ENCODE measurements around the gene ITGB7.
A peak's percentile ranks its signal among the peaks of the same experiment; 100 is the strongest.

The ITGB7 gene

GRCh38 chr12:53211476-53212381 lies 4.7 kb upstream of the ITGB7 start:
- TF ChIP-seq, protein P1, sequence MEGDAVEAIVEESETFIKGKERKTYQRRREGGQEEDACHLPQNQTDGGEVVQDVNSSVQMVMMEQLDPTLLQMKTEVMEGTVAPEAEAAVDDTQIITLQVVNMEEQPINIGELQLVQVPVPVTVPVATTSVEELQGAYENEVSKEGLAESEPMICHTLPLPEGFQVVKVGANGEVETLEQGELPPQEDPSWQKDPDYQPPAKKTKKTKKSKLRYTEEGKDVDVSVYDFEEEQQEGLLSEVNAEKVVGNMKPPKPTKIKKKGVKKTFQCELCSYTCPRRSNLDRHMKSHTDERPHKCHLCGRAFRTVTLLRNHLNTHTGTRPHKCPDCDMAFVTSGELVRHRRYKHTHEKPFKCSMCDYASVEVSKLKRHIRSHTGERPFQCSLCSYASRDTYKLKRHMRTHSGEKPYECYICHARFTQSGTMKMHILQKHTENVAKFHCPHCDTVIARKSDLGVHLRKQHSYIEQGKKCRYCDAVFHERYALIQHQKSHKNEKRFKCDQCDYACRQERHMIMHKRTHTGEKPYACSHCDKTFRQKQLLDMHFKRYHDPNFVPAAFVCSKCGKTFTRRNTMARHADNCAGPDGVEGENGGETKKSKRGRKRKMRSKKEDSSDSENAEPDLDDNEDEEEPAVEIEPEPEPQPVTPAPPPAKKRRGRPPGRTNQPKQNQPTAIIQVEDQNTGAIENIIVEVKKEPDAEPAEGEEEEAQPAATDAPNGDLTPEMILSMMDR (IDR thresholded peaks at IDR 0.05; ENCODE audit: insufficient read depth, low read length) = peak; percentile 9
- TF ChIP-seq POLR2AphosphoS5 (IDR thresholded peaks at IDR 0.05; ENCODE audit: low read depth) = no peak
- Histone ChIP-seq H3K4me3 (replicated peaks; ENCODE audit: insufficient read depth, low read length) (no peak overlapping the region), H3K27ac (replicated peaks) (no peak overlapping the region), H3K27me3 (ENCODE audit: insufficient read depth, poor library complexity, severe bottlenecking) (no peaks in the 10 kb centered on the region)
- DNase-seq (ENCODE audit: low read depth in 1 of 2, low spot score in 1 of 2) = no peak

GRCh38 chr12:53210843-53211242 lies 3.8 kb upstream of the ITGB7 start:
- Histone ChIP-seq H3K27ac (replicated peaks) (no peak overlapping the region), H3K27me3 (ENCODE audit: insufficient read depth, poor library complexity, severe bottlenecking) (no peaks in the 10 kb centered on the region), H3K4me3 (replicated peaks; ENCODE audit: insufficient read depth, low read length) (no peak overlapping the region)
- TF ChIP-seq GABPA (IDR thresholded peaks at IDR 0.05; ENCODE audit: low read depth) (no peak), SPI1 (IDR thresholded peaks at IDR 0.05; ENCODE audit: borderline replicate concordance, low read depth) (no peak), REST (IDR thresholded peaks at IDR 0.05; ENCODE audit: insufficient replicate concordance, low read depth) (no peak)
- TF ChIP-seq, protein P1 (IDR thresholded peaks at IDR 0.05; ENCODE audit: insufficient read depth, low read length) = no peak
- DNase-seq (ENCODE audit: low read depth in 1 of 2, low spot score in 1 of 2) = no peak

DNA sequence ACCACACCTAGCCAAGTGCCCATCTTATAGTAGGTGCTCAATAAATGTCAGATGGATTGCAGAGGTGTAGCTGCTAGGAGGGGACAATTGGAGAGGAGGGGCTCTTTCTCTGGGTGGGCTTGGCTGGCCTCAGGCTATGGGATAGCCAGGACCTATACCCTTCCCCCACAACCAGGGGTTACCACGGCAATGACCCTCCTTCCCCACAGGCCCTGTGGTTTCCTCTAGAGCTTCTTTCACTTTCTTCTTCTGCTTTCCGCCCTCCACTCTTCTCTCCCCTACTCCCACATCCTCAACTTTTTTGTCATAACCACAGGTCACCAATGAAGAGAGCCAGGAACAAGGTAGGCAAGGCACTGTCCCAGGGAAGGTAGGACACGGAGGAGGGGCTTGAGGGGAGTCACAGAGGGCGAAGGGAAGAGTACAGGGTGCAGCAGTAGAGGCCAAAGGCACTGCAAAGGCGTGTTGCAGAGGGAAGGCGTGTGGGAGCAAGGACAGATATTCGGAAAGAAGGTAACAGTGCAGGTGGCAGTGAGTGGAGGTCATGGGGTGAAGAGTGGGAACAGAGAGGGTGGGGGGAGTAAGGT lies 1.9 kb upstream of the ITGB7 start:
- peak; percentile 51; the same call in 1 of the 2 replicates for TF ChIP-seq SPI1 (IDR thresholded peaks at IDR 0.05; ENCODE audit: borderline replicate concordance, low read depth)
- TF ChIP-seq, protein P1 (IDR thresholded peaks at IDR 0.05; ENCODE audit: insufficient read depth, low read length) = no peak
- H3K27ac ChIP-seq (replicated peaks) = peak overlapping the region; percentile 72
- H3K27me3 ChIP-seq (ENCODE audit: insufficient read depth, poor library complexity, severe bottlenecking) = no peaks in the 10 kb centered on the region
- peak; percentile 61 to 80 for DNase-seq (ENCODE audit: low read depth in 1 of 2, low spot score in 1 of 2)
- peak overlapping the region; percentile 16 for H3K4me3 ChIP-seq (replicated peaks; ENCODE audit: insufficient read depth, low read length)

DNA sequence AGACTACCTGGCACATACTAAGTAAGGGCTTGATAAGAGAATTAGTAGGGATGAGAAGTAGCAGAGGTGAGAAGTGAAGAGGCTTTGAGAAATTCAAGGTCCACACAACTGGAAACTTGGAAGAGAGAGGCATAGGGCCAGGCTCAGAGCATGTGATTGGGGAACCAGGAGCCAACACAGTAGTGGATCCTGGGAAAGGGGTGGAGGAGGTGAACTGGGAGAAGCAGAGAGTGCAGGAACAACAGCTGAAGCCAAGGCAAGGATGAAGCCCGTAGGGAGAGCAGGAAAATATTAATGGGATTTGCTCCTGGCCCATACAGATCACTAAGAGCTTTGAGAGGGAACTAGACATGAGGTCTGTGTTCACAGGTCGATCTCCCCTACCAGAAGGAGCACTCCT lies 1.4 kb upstream of the ITGB7 start:
- no peak for TF ChIP-seq REST (IDR thresholded peaks at IDR 0.05; ENCODE audit: insufficient replicate concordance, low read depth)
- TF ChIP-seq, protein P1 (IDR thresholded peaks at IDR 0.05; ENCODE audit: insufficient read depth, low read length) = no peak
- TF ChIP-seq POLR2AphosphoS5 (IDR thresholded peaks at IDR 0.05; ENCODE audit: low read depth) = no peak
- no peak for TF ChIP-seq SPI1 (IDR thresholded peaks at IDR 0.05; ENCODE audit: borderline replicate concordance, low read depth)
- no peak for TF ChIP-seq GABPA (IDR thresholded peaks at IDR 0.05; ENCODE audit: low read depth)
- Histone ChIP-seq H3K4me3 (replicated peaks; ENCODE audit: insufficient read depth, low read length) (no peak overlapping the region), H3K27me3 (ENCODE audit: insufficient read depth, poor library complexity, severe bottlenecking) (no peaks in the 10 kb centered on the region), H3K27ac (replicated peaks) (peak overlapping the region; percentile 72)
- no peak for DNase-seq (ENCODE audit: low read depth in 1 of 2, low spot score in 1 of 2)
